Activated naive CD8-positive, alpha-beta T cell treated with anti-CD3 and anti-CD28 coated beads, Interleukin-2, amount 10 ng/mL, durations not matched to agents 7 days and 5 days (primary cell): ENCODE results near the gene SLC5A10. TPM values are rescaled to one million over a fixed set of nuclear protein-coding genes. Genes with fewer than 3 reads are reported as not detected.
"Not testable (repeated sequence)": the region's sequence is repeated elsewhere in the genome, so short reads cannot be mapped to it uniquely, and the experiment has no call there.

Experiments used
- ATAC-seq: fragments of 150-1000 bp; cut with Tn5 transposase; one replicate; pipeline ENCODE4 v1.10.0; 2021; ENCODE audit warnings: low read depth, moderate library complexity
- POLR2A ChIA-PET: fragments of 350-600 bp; sonication (Branson Sonifier 250); formaldehyde crosslinking; loops from one replicate; lab custom pipeline; 2021; ENCODE audit warnings: antibody characterized with exemption; lab: Charles Lee
- DNase-seq: peaks from one replicate; pipeline ENCODE4 v3.0.0; 2021
- H3K27ac Mint-ChIP-seq: one replicate; pipeline ENCODE4 v1.8.0; 2022; ENCODE audit warnings: mild to moderate bottlenecking, mixed read lengths
- H3K27me3 Mint-ChIP-seq: one replicate; pipeline ENCODE4 v1.8.0; 2022; ENCODE audit warnings: mild to moderate bottlenecking, moderate library complexity, mixed read lengths
- H3K36me3 Mint-ChIP-seq: one replicate; pipeline ENCODE4 v1.8.0; 2021; ENCODE audit warnings: mild to moderate bottlenecking, mixed read lengths
- H3K4me1 Mint-ChIP-seq: one replicate; pipeline ENCODE4 v1.8.0; 2021; ENCODE audit warnings: mixed read lengths
- H3K4me3 Mint-ChIP-seq: one replicate; pipeline ENCODE4 v1.8.0; 2022; ENCODE audit warnings: mild to moderate bottlenecking, moderate library complexity, mixed read lengths
- H3K9me3 Mint-ChIP-seq: one replicate; pipeline ENCODE4 v1.8.0; 2021; ENCODE audit warnings: mixed read lengths
- total RNA-seq, 2 experiments: library from RNA; stranded (reverse); gene quantifications; one replicate each; pipeline ENCODE4 v1.2.3, GENCODE V29; 2021

SLC5A10 gene
- total RNA-seq, 2 experiments from 2014 or later, result not detected

GRCh38 chr17:18953231-18953728 lies 1.3 kb downstream of the SLC5A10 start:
- POLR2A ChIA-PET, result no interaction called here
- no peak overlapping the region for H3K27ac Mint-ChIP-seq
- no peak for ATAC-seq

GRCh38 chr17:18954321-18954720 lies 2.4 kb downstream of the SLC5A10 start:
- peaks cover 19% of the 10 kb centered on the region for H3K4me1 Mint-ChIP-seq
- H3K36me3 Mint-ChIP-seq, result no peaks in the 10 kb centered on the region
- no peak for ATAC-seq
- no peaks in the 10 kb centered on the region for H3K9me3 Mint-ChIP-seq
- POLR2A ChIA-PET, result interaction anchor here (1.9 kb wide), 1 partner anchor 96 kb away, joined by 15 read pairs; the partner anchor contains the start of gene PRPSAP2
- H3K27me3 Mint-ChIP-seq, result no peaks in the 10 kb centered on the region
- DNase-seq, result no peak
- no peak overlapping the region for H3K4me3 Mint-ChIP-seq
- peak overlapping the region; percentile 46 for H3K27ac Mint-ChIP-seq

More at GRCh38 chr17:18953231-18953728, 1.3 kb downstream of the SLC5A10 start:
- Mint-ChIP-seq H3K27me3 (no peaks in the 10 kb centered on the region), H3K4me1 (peaks cover 19% of the 10 kb centered on the region), H3K36me3 (no peaks in the 10 kb centered on the region), H3K4me3 (no peak overlapping the region), H3K9me3 (no peaks in the 10 kb centered on the region)
- no peak for DNase-seq

GRCh38 chr17:18955009-18955408 lies 3.0 kb downstream of the SLC5A10 start:
- Mint-ChIP-seq H3K4me1 (peaks cover 19% of the 10 kb centered on the region), H3K9me3 (no peaks in the 10 kb centered on the region), H3K27me3 (no peaks in the 10 kb centered on the region), H3K27ac (peak overlapping the region; percentile 81), H3K36me3 (no peaks in the 10 kb centered on the region), H3K4me3 (peak overlapping the region; percentile 74)
- DNase-seq (no peak), ATAC-seq (peak; percentile 10)
- POLR2A ChIA-PET, result interaction anchor here (0.6 to 1.9 kb wide), 5 partner anchors 15 to 100 kb away, joined by 3 to 15 read pairs (median 5); partner anchors contain the start of gene PRPSAP2

- not testable (repeated sequence) for DNase-seq, H3K27me3 Mint-ChIP-seq, ATAC-seq, H3K9me3 Mint-ChIP-seq, H3K36me3 Mint-ChIP-seq
- POLR2A ChIA-PET, result interaction anchor here (0.5 to 1.9 kb wide), 5 partner anchors 14 to 98 kb away, joined by 3 to 15 read pairs (median 4); partner anchors contain the start of gene PRPSAP2
- Mint-ChIP-seq H3K4me1 (peaks cover 22% of the 10 kb centered on the region), H3K4me3 (peak overlapping the region; percentile 74), H3K27ac (peak overlapping the region; percentile 81)
Measured at GRCh38 chr17:18956021-18956420, 4.1 kb downstream of the SLC5A10 start.

GRCh38 chr17:18956581-18956980 lies 4.6 kb downstream of the SLC5A10 start:
- Mint-ChIP-seq H3K27ac (no peak overlapping the region), H3K4me3 (no peak overlapping the region), H3K27me3 (no peaks in the 10 kb centered on the region), H3K4me1 (peaks cover 22% of the 10 kb centered on the region), H3K36me3 (no peaks in the 10 kb centered on the region), H3K9me3 (no peaks in the 10 kb centered on the region)
- ATAC-seq, result no peak
- POLR2A ChIA-PET, result interaction anchor here (1.0 kb wide), 1 partner anchor 24 kb away, joined by 3 read pairs; no protein-coding TSS in a partner anchor
- DNase-seq, result no peak

DNA sequence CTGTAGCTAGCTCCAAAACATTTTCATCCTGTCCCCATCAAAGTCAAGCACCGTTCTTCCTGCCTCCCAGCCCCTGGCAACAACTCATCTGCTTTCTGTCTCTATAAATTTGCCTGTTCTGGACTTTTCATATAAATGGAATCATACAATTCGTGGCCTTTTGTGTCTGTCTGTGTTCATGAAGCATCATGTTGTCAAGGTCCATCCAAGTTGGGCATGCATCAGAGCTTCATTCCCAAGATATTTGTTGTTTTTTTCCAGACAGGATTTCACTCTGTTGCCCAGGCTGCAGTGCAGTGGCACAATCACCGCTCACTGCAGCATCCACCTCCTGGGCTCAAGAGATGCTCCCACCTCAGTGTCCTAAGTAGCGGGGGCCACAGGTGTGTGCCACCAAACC lies 5.9 kb downstream of the SLC5A10 start:
- no peak overlapping the region for H3K4me3 Mint-ChIP-seq
- DNase-seq (no peak), ATAC-seq (no peak)
- H3K36me3 Mint-ChIP-seq, result no peaks in the 10 kb centered on the region
- POLR2A ChIA-PET, result no interaction called here
- no peak overlapping the region for H3K27ac Mint-ChIP-seq
- no peaks in the 10 kb centered on the region for H3K9me3 Mint-ChIP-seq
- H3K4me1 Mint-ChIP-seq, result peaks cover 22% of the 10 kb centered on the region
- no peaks in the 10 kb centered on the region for H3K27me3 Mint-ChIP-seq

- ATAC-seq, result no peak
- no peaks in the 10 kb centered on the region for H3K27me3 Mint-ChIP-seq
- POLR2A ChIA-PET, result no interaction called here
- DNase-seq, result no peak
- no peak overlapping the region for H3K4me3 Mint-ChIP-seq
- no peaks in the 10 kb centered on the region for H3K9me3 Mint-ChIP-seq
- peaks cover 22% of the 10 kb centered on the region for H3K4me1 Mint-ChIP-seq
- no peak overlapping the region for H3K27ac Mint-ChIP-seq
- no peaks in the 10 kb centered on the region for H3K36me3 Mint-ChIP-seq
Measured at GRCh38 chr17:18958611-18959010, 6.6 kb downstream of the SLC5A10 start.

- Mint-ChIP-seq H3K9me3 (no peaks in the 10 kb centered on the region), H3K4me1 (peaks cover 18% of the 10 kb centered on the region), H3K36me3 (no peaks in the 10 kb centered on the region), H3K27ac (no peak overlapping the region), H3K4me3 (no peak overlapping the region), H3K27me3 (no peaks in the 10 kb centered on the region)
- no peak for ATAC-seq
- DNase-seq, result no peak
- POLR2A ChIA-PET, result no interaction called here
Measured at GRCh38 chr17:18959071-18959844, 7.3 kb downstream of the SLC5A10 start.

DNA sequence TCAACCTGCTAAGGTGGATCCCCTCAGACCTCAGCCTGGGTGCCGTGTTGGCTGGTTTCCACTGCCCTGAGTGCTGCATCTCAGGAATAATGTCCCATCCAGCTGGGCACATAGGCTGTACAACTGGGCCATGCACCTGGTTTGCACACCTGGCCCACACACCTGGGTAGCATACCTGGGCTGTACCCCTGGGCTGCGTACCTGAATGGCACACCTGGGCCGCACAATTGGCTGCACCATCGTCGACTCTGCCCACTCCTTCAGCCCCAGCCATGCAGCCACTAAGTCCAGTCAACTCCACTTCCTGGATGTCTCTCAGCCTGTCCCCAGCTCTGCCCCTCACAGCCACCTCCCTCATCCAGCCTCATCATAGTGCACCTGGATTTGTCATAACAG lies 7.9 kb downstream of the SLC5A10 start:
- ATAC-seq (no peak), DNase-seq (no peak)
- H3K27ac Mint-ChIP-seq, result no peak overlapping the region
- H3K4me3 Mint-ChIP-seq, result no peak overlapping the region
- H3K4me1 Mint-ChIP-seq, result peaks cover 17% of the 10 kb centered on the region
- H3K36me3 Mint-ChIP-seq, result no peaks in the 10 kb centered on the region
- POLR2A ChIA-PET, result no interaction called here
- H3K9me3 Mint-ChIP-seq, result no peaks in the 10 kb centered on the region
- no peaks in the 10 kb centered on the region for H3K27me3 Mint-ChIP-seq

DNA sequence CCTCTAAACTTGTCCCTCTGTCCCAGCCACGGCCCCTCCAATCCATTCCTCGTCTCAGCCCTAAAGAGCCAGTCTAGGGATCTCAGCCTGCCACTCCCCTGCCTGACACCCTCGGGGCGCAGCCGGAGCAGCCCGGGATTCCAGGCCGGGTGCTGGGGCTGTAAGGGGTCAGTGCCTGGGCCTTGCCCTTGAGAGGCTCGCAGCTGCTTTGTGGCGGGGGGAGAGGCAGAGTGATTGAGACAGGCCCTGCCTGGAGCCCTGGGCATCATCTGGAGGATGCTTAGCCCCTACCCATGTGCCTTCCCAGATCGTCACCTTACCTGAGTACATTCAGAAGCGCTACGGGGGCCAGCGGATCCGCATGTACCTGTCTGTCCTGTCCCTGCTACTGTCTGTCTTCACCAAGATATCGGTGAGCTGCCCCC lies 8.3 kb downstream of the SLC5A10 start:
- no peaks in the 10 kb centered on the region for H3K36me3 Mint-ChIP-seq
- H3K27ac Mint-ChIP-seq, result no peak overlapping the region
- peaks cover 14% of the 10 kb centered on the region for H3K4me1 Mint-ChIP-seq
- ATAC-seq (no peak), DNase-seq (no peak)
- no peaks in the 10 kb centered on the region for H3K27me3 Mint-ChIP-seq
- no peaks in the 10 kb centered on the region for H3K9me3 Mint-ChIP-seq
- POLR2A ChIA-PET, result no interaction called here
- no peak overlapping the region for H3K4me3 Mint-ChIP-seq

DNA sequence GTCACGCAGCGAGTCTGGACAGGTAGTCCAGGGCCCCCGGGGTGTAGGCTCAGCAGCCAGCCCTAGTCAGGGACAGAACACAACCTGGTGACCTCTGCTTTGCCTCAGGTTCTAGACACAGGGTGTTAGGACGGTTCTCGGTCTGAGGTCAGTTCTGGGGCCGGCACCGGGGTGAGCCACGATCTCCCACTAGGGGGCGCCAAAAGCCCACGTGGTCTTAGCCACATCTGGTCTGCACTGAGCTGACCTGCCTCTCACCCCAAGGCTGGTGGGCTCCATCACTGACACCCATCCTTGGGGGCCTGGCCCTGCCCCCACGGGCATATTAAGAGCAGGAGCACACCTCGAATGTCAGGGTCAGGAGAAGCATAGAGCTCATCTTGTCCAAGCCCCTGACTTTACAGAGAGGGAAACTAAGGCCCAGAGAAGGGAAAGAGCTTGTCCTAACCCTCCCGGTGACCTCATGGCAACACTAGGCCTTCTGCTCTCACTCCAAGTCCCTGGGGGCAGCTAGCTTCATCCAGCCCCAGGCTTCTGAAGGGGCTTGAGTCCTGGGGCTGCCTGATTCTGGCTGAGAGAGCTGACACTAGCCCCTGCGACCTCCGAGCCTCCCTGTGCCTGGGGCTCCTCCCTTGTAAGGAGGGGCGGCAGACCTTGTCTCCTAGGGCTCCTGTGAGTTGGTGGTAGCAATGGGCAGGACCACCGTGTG lies 9.0 kb downstream of the SLC5A10 start:
- POLR2A ChIA-PET, result interaction anchor here (0.6 to 1.4 kb wide), 3 partner anchors 29 to 103 kb away, joined by 3 to 9 read pairs (median 4); partner anchors contain the start of gene PRPSAP2
- Mint-ChIP-seq H3K9me3 (no peaks in the 10 kb centered on the region), H3K4me1 (peaks cover 7% of the 10 kb centered on the region), H3K36me3 (no peaks in the 10 kb centered on the region), H3K27ac (no peak overlapping the region), H3K4me3 (no peak overlapping the region), H3K27me3 (no peaks in the 10 kb centered on the region)
- ATAC-seq, result peak; percentile 85
- peak; percentile 86 for DNase-seq

GRCh38 chr17:18961634-18962493 lies 9.9 kb downstream of the SLC5A10 start:
- POLR2A ChIA-PET, result interaction anchor here (0.6 to 1.4 kb wide), 2 partner anchors 53 to 104 kb away, joined by 3 to 4 read pairs; partner anchors contain the start of gene PRPSAP2
- H3K27me3 Mint-ChIP-seq, result no peaks in the 10 kb centered on the region
- DNase-seq (no peak), ATAC-seq (no peak)
- H3K27ac Mint-ChIP-seq, result peak overlapping the region; percentile 17
- no peak overlapping the region for H3K4me3 Mint-ChIP-seq
- H3K4me1 Mint-ChIP-seq, result peaks cover 5% of the 10 kb centered on the region
- no peaks in the 10 kb centered on the region for H3K36me3 Mint-ChIP-seq
- no peaks in the 10 kb centered on the region for H3K9me3 Mint-ChIP-seq

- H3K4me3 Mint-ChIP-seq, result no peak overlapping the region
- ATAC-seq, result no peak
- H3K27me3 Mint-ChIP-seq, result no peaks in the 10 kb centered on the region
- POLR2A ChIA-PET, result no interaction called here
- H3K9me3 Mint-ChIP-seq, result no peaks in the 10 kb centered on the region
- H3K27ac Mint-ChIP-seq, result peak overlapping the region; percentile 17
- H3K4me1 Mint-ChIP-seq, result peaks cover 5% of the 10 kb centered on the region
- H3K36me3 Mint-ChIP-seq, result no peaks in the 10 kb centered on the region
- DNase-seq, result no peak
Measured at GRCh38 chr17:18962494-18962815, 10.5 kb downstream of the SLC5A10 start.
